ENCODE results near the gene GYS2.

The GYS2 gene

DNA sequence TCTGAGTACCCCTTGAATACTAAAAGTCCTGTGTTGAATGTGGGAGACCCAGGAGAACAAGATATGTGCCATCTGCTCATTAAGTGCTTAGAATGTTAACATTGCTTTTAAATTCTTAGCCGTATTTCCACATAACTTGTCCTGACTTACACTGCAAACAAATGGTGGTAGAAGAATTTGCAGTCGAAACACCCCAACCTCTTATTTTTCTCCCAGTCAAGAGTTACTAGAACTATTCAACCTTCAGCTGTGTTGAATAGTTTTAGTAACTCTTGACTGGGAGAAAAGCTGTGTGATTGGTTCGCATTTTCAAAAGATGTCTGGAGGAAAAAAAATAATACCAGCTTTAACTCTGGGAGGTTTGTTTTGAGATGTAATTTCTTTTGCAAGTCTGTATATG is 86.2 kb downstream of the GYS2 start:
- no peak overlapping the region for H2AFZ ChIP-seq (ENCODE audit: low read depth, low read length, severe bottlenecking)
- H3K4me3 ChIP-seq (ENCODE audit: insufficient read depth, low read length, poor library complexity, severe bottlenecking): no peak overlapping the region
- H3K27me3 ChIP-seq (ENCODE audit: low read length): no peaks in the 10 kb centered on the region
- no peaks in the 10 kb centered on the region; the same call in 1 of the 2 replicates for H4K20me1 ChIP-seq (ENCODE audit: low read depth, low read length)
- no peaks in the 10 kb centered on the region for H3K9me3 ChIP-seq (ENCODE audit: insufficient read depth, low read length)
- H3K4me2 ChIP-seq (ENCODE audit: low read depth, low read length, poor library complexity, severe bottlenecking): no peak overlapping the region
- TF ChIP-seq EZH2phosphoT487 (conservative IDR thresholded peaks at IDR 0.05; ENCODE audit: low read length): no peak
- TF ChIP-seq, protein P1, sequence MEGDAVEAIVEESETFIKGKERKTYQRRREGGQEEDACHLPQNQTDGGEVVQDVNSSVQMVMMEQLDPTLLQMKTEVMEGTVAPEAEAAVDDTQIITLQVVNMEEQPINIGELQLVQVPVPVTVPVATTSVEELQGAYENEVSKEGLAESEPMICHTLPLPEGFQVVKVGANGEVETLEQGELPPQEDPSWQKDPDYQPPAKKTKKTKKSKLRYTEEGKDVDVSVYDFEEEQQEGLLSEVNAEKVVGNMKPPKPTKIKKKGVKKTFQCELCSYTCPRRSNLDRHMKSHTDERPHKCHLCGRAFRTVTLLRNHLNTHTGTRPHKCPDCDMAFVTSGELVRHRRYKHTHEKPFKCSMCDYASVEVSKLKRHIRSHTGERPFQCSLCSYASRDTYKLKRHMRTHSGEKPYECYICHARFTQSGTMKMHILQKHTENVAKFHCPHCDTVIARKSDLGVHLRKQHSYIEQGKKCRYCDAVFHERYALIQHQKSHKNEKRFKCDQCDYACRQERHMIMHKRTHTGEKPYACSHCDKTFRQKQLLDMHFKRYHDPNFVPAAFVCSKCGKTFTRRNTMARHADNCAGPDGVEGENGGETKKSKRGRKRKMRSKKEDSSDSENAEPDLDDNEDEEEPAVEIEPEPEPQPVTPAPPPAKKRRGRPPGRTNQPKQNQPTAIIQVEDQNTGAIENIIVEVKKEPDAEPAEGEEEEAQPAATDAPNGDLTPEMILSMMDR (IDR thresholded peaks at IDR 0.05; ENCODE audit: insufficient read depth, low read length, poor library complexity, severe bottlenecking): no peak
- no peaks in the 10 kb centered on the region for H3K79me2 ChIP-seq (ENCODE audit: insufficient read depth, low read length)
- no peaks in the 10 kb centered on the region for H3K9me2 ChIP-seq (replicated peaks; ENCODE audit: insufficient read depth, low read length)
- H3K36me3 ChIP-seq (ENCODE audit: low read length): peaks cover 25% of the 10 kb centered on the region; the same call in 1 of the 2 replicates
- H3F3A ChIP-seq (ENCODE audit: insufficient read depth): no peaks in the 10 kb centered on the region; the same call in 1 of the 2 replicates
- H3K27ac ChIP-seq (ENCODE audit: low read depth, low read length): no peak overlapping the region
- no peak overlapping the region for H3K9ac ChIP-seq (ENCODE audit: low read length)

DNA sequence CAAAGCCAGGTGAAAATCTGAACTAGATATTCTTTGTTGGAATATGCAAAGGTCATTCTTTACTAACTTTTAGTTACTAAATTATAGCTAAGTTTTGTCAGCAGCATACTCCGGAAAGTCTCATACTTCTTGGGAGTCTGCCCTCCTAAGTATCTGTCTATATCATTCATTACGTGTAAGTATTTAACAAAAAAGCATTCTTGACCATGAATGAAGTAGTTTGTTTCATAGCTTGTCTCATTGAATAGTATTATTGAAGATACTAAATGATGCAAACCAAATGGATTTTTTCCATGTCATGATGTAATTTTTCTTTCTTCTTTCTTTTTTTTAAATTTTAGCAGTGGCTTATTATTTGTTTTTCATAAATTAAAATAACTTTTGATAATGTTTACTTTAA is 88.4 kb downstream of the GYS2 start:
- Histone ChIP-seq H3K9ac (ENCODE audit: low read length) (no peak overlapping the region), H3K27ac (ENCODE audit: low read depth, low read length) (no peak overlapping the region), H3K9me2 (replicated peaks; ENCODE audit: insufficient read depth, low read length) (no peaks in the 10 kb centered on the region), H3K36me3 (ENCODE audit: low read length) (peaks cover 25% of the 10 kb centered on the region; the same call in 1 of the 2 replicates), H2AFZ (ENCODE audit: low read depth, low read length, severe bottlenecking) (no peak overlapping the region), H3K9me3 (ENCODE audit: insufficient read depth, low read length) (no peaks in the 10 kb centered on the region), H3F3A (ENCODE audit: insufficient read depth) (no peaks in the 10 kb centered on the region; the same call in 1 of the 2 replicates), H4K20me1 (ENCODE audit: low read depth, low read length) (no peaks in the 10 kb centered on the region; the same call in 1 of the 2 replicates), H3K4me2 (ENCODE audit: low read depth, low read length, poor library complexity, severe bottlenecking) (no peak overlapping the region), H3K79me2 (ENCODE audit: insufficient read depth, low read length) (no peaks in the 10 kb centered on the region), H3K27me3 (ENCODE audit: low read length) (no peaks in the 10 kb centered on the region), H3K4me3 (ENCODE audit: insufficient read depth, low read length, poor library complexity, severe bottlenecking) (no peak overlapping the region)
- TF ChIP-seq, protein P1 (IDR thresholded peaks at IDR 0.05; ENCODE audit: insufficient read depth, low read length, poor library complexity, severe bottlenecking): no peak
- TF ChIP-seq EZH2phosphoT487 (conservative IDR thresholded peaks at IDR 0.05; ENCODE audit: low read length): no peak

DNA sequence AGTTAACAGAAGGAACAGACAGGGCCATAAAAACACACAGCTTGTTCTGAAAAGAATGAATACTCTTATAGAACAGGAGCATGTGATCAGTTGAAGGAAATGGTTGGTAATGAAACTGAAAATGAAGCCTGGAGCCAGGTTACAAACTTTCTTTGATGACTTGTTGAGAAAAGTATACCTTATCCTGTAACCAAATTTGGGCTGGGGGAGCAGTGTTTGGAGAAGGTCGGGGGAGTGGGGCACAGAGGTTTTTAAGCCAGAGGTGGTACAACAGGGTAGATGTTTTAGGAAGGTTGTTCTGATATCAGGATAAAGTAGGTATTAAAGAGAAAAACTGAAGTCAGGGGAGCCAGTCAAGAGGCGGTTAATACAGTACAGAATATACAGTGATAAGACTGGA is 94.9 kb downstream of the GYS2 start:
- Histone ChIP-seq H3K4me3 (ENCODE audit: insufficient read depth, low read length, poor library complexity, severe bottlenecking) (no peak overlapping the region), H3F3A (ENCODE audit: insufficient read depth) (no peaks in the 10 kb centered on the region; the same call in 1 of the 2 replicates), H3K36me3 (ENCODE audit: low read length) (peaks cover 27% of the 10 kb centered on the region), H3K79me2 (ENCODE audit: insufficient read depth, low read length) (peaks cover 37% of the 10 kb centered on the region), H4K20me1 (ENCODE audit: low read depth, low read length) (peaks cover 8% of the 10 kb centered on the region), H2AFZ (ENCODE audit: low read depth, low read length, severe bottlenecking) (no peak overlapping the region), H3K27ac (ENCODE audit: low read depth, low read length) (no peak overlapping the region), H3K4me2 (ENCODE audit: low read depth, low read length, poor library complexity, severe bottlenecking) (no peak overlapping the region), H3K27me3 (ENCODE audit: low read length) (no peaks in the 10 kb centered on the region), H3K9ac (ENCODE audit: low read length) (no peak overlapping the region), H3K9me3 (ENCODE audit: insufficient read depth, low read length) (no peaks in the 10 kb centered on the region), H3K9me2 (replicated peaks; ENCODE audit: insufficient read depth, low read length) (no peaks in the 10 kb centered on the region)
- TF ChIP-seq, protein P1 (IDR thresholded peaks at IDR 0.05; ENCODE audit: insufficient read depth, low read length, poor library complexity, severe bottlenecking): no peak
- TF ChIP-seq EZH2phosphoT487 (conservative IDR thresholded peaks at IDR 0.05; ENCODE audit: low read length): no peak

All from SU-DHL-6 (cell line).